GM12864 (cell line): ENCODE data around the gene GLYATL2.

ENCODE experiments used
- DNase-seq: peaks from one replicate; pipeline ENCODE4 v3.0.0-alpha.2; 2011; ENCODE audit warnings: low read depth
- H3K4me3 ChIP-seq: 2 replicates; pipeline ENCODE4 v1.5.1; 2011; ENCODE audit warnings: mild to moderate bottlenecking, low read depth, low read length, control low read depth
- CTCF ChIP-seq: IDR thresholded peaks from 2 replicates; pipeline ENCODE4 v1.5.1; 2011; ENCODE audit warnings: low read depth, mild to moderate bottlenecking, moderate library complexity, low read length, control low read depth, inconsistent platforms; ENCODE audit errors: missing control alignments

The GLYATL2 gene

DNA sequence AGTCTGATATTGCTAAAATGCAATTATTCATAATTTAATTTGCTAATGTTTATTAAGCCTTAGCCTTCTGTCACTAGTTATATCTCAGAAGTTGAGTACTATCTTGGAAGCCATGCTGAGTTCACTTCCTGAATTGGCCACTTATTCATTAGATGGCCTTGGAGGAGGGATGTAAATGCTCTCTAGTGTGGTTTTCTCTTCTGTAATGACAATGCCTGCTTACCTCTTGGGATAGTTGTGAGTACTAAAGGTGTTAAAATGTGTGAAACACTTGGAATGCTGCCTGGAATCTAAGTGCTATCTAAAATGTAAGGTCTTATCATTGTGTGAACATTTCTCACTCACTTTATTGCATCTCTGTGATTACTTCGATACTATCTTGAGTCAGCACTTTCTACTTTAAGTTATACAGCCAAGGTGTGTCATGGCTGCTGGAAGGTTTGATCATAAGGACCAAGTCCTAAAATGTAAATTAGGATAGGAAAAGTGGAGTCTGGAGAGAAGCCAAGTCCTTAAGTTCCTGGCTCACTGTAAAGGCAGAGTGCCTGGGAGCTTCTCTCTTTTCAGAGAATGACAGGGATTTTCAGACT lies 12.4 kb downstream of the GLYATL2 start:
- no peak overlapping the region for H3K4me3 ChIP-seq
- no peak for TF ChIP-seq CTCF
- DNase-seq, result no peak

- no peak overlapping the region for H3K4me3 ChIP-seq
- no peak for DNase-seq
- no peak for TF ChIP-seq CTCF
These were observed 13.7 kb downstream of the GLYATL2 start for GRCh38 chr11:58830673-58831301.

DNA sequence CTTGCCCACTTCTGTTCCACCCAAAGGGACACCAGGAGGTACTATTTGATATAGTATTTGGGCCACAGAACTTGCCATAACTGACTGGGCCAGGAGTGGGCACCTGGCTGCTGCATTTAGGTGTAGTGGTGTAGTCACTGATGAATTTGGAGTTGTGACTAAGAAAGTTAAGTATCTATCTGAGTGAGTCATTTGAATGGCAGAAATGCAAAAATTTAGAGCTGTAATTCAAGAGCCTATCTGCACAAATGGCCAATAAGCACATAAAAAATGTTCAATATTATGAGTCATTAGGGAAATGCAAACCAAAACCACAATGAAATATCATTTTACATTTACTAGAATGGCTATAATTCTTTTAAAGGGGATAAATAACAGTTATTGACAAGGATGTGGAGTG lies 14.7 kb downstream of the GLYATL2 start:
- H3K4me3 ChIP-seq, result no peak overlapping the region
- no peak for DNase-seq
- TF ChIP-seq CTCF, result no peak

GRCh38 chr11:58813693-58814092 lies 30.8 kb downstream of the GLYATL2 start:
- TF ChIP-seq CTCF, result no peak
- H3K4me3 ChIP-seq, result no peak overlapping the region
- DNase-seq, result no peak

DNA sequence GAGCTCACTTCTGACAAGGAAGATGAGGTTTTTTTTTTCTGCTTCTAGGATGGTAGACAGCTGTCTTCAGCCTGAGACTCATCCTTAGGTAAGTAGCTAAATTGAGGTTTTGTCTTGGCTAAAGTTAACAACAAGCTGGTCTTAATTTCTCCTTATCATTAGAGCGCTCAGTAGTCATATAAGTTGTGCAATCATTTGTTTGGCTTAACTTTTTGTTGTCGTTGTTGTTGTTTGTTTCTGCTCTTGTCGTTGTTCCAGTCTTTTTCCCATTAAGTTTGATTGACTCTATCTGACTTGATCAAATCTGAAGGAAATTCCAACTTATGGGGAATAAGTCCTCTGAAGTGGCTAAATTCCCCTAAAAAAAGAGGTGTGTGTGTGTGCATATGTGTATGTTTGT lies 33.0 kb downstream of the GLYATL2 start:
- DNase-seq, result no peak
- TF ChIP-seq CTCF, result no peak
- H3K4me3 ChIP-seq, result no peak overlapping the region

- no peak for TF ChIP-seq CTCF
- H3K4me3 ChIP-seq, result no peak overlapping the region
- DNase-seq, result no peak
These were observed 37.2 kb downstream of the GLYATL2 start for GRCh38 chr11:58807343-58807742.

DNA sequence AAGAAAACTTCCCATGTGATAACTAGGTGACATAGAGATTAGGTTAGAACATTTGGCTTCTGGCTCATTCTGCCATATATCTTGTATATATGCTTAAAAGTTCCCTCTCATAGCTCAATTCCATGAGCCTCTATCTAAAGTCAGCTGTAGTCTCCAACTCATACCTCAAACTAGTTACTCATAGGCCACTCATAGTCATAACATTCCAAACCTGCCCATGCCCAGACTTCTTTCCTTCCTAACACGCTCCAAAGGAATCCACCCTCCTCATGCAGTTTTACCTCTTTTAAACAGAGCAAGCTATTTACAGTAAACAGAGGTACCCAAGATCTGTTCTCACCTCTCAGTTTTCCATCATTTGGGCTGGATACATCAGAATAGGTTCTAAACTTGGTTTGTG lies 39.4 kb downstream of the GLYATL2 start:
- no peak for TF ChIP-seq CTCF
- DNase-seq, result no peak
- no peak overlapping the region for H3K4me3 ChIP-seq
